Epithelial cell of proximal tubule (primary cell): ENCODE results near the gene PGAP3. TPM values are rescaled to one million over a fixed set of nuclear protein-coding genes. Genes with fewer than 3 reads are reported as not detected.
"Not testable (repeated sequence)": the region's sequence is repeated elsewhere in the genome, so short reads cannot be mapped to it uniquely, and the experiment has no call there.

Experiments
- DNase-seq: peaks from one replicate; pipeline ENCODE4 v3.0.0-alpha.2; 2011; ENCODE audit warnings: low read depth
- H3K4me3 ChIP-seq: 2 replicates; pipeline ENCODE4 v1.5.1; 2011; ENCODE audit warnings: low read depth, mild to moderate bottlenecking, low read length
- CTCF ChIP-seq: conservative IDR thresholded peaks from 2 replicates; pipeline ENCODE4 v1.5.1; 2012; ENCODE audit warnings: low read depth, mild to moderate bottlenecking, low read length
- total RNA-seq: library from RNA; depleted of rRNA; stranded (reverse); fragments of >200 nt; gene quantifications from 2 replicates; pipeline ENCODE4 v1.2.3, GENCODE V29; 2015

Gene PGAP3
- total RNA-seq, 1 donor from 2014 or later, result 11.2 TPM

- H3K4me3 ChIP-seq, result peak overlapping the region; percentile 70
- DNase-seq, result no peak
- TF ChIP-seq CTCF, result no peak
Measured at GRCh38 chr17:39729280-39729851, 41.5 kb upstream of the PGAP3 start.

GRCh38 chr17:39727556-39727955 lies 39.7 kb upstream of the PGAP3 start:
- H3K4me3 ChIP-seq, result no peak overlapping the region
- DNase-seq, result no peak
- TF ChIP-seq CTCF, result no peak

- no peak overlapping the region for H3K4me3 ChIP-seq
- DNase-seq, result no peak
- no peak for TF ChIP-seq CTCF
Measured at GRCh38 chr17:39726617-39727016, 38.8 kb upstream of the PGAP3 start.

- not testable (repeated sequence) for H3K4me3 ChIP-seq, DNase-seq
Measured at GRCh38 chr17:39725923-39726322, 38.1 kb upstream of the PGAP3 start.

GRCh38 chr17:39724731-39725130 lies 36.9 kb upstream of the PGAP3 start:
- no peak for TF ChIP-seq CTCF
- no peak overlapping the region for H3K4me3 ChIP-seq
- no peak for DNase-seq

GRCh38 chr17:39722965-39723848 lies 35.4 kb upstream of the PGAP3 start:
- no peak for TF ChIP-seq CTCF
- no peak overlapping the region for H3K4me3 ChIP-seq
- no peak for DNase-seq

- no peak overlapping the region for H3K4me3 ChIP-seq
- no peak for DNase-seq
- TF ChIP-seq CTCF, result no peak
Measured at GRCh38 chr17:39722104-39722503, 34.2 kb upstream of the PGAP3 start.
